HCT116 (cell line): ENCODE data around the gene EIF4E1B. TPM values are rescaled to one million over a fixed set of nuclear protein-coding genes. Genes with fewer than 3 reads are reported as not detected.

Experiments used
- ATF3 ChIP-seq: IDR thresholded peaks from 2 replicates; pipeline ENCODE4 v1.6.1; 2012
- CEBPB ChIP-seq: IDR thresholded peaks from 2 replicates; pipeline ENCODE4 v1.6.1; 2012; ENCODE audit warnings: low read depth
- EGR1 ChIP-seq: IDR thresholded peaks from 2 replicates; pipeline ENCODE4 v1.6.1; 2012; ENCODE audit warnings: low read depth
- ELF1 ChIP-seq: IDR thresholded peaks from 2 replicates; pipeline ENCODE4 v1.6.1; 2012; ENCODE audit warnings: low read depth, borderline replicate concordance
- EZH2 ChIP-seq: fragments of 200-600 bp; sonication (generic); IDR thresholded peaks from 2 replicates; pipeline ENCODE4 v1.6.1; 2017; ENCODE audit warnings: antibody characterized with exemption, mixed run types
- EZH2phosphoT487 ChIP-seq: fragments of 200-600 bp; IDR thresholded peaks from 2 replicates; pipeline ENCODE4 v1.6.1; 2018; ENCODE audit warnings: antibody characterized with exemption, borderline replicate concordance
- FOSL1 ChIP-seq: IDR thresholded peaks from 2 replicates; pipeline ENCODE4 v1.6.1; 2012; ENCODE audit warnings: low read depth
- MAX ChIP-seq: IDR thresholded peaks from 2 replicates; pipeline ENCODE4 v1.6.1; 2012
- POLR2A ChIP-seq: IDR thresholded peaks from 2 replicates; pipeline ENCODE4 v1.7.0; 2011; ENCODE audit warnings: borderline replicate concordance; ENCODE audit not compliant: insufficient read depth, insufficient read length; ENCODE audit errors: extremely low read depth
- POLR2AphosphoS5 ChIP-seq: IDR thresholded peaks from 2 replicates; pipeline ENCODE4 v1.6.1; 2011; ENCODE audit warnings: mild to moderate bottlenecking, low read depth, low read length, moderate library complexity
- RAD21 ChIP-seq: IDR thresholded peaks from 2 replicates; pipeline ENCODE4 v1.6.1; 2012; ENCODE audit warnings: low read depth, mild to moderate bottlenecking
- REST ChIP-seq: IDR thresholded peaks from 2 replicates; pipeline ENCODE4 v1.6.1; 2012; ENCODE audit warnings: low read depth
- SIN3A ChIP-seq: IDR thresholded peaks from 2 replicates; pipeline ENCODE4 v1.6.1; 2012; ENCODE audit warnings: low read depth
- SP1 ChIP-seq: IDR thresholded peaks from 2 replicates; pipeline ENCODE4 v1.6.1; 2012; ENCODE audit warnings: low read depth
- TCF7L2 ChIP-seq: IDR thresholded peaks from 2 replicates; pipeline ENCODE4 v1.7.0; 2011; ENCODE audit warnings: borderline replicate concordance, inconsistent platforms; ENCODE audit not compliant: insufficient read depth, insufficient read length; ENCODE audit errors: extremely low read depth
- ZFX ChIP-seq: fragments of 450-650 bp; IDR thresholded peaks from 2 replicates; pipeline ENCODE4 v1.6.1; 2017
- ZNF274 ChIP-seq: fragments of 200-500 bp; sonication (Bioruptor generic); IDR thresholded peaks from 2 replicates; pipeline ENCODE4 v1.6.1; 2014; ENCODE audit warnings: mild to moderate bottlenecking, low read depth, low read length, inconsistent platforms
- total RNA-seq: library from RNA; stranded (reverse); gene quantifications from one replicate; pipeline ENCODE4 v1.2.1, GENCODE V29; 2021; ENCODE audit not compliant: unreplicated experiment

The EIF4E1B gene
- total RNA-seq, 1 experiment from 2014 or later, result 0.07 TPM

- TF ChIP-seq REST (no peak), ATF3 (no peak), POLR2AphosphoS5 (peak; percentile 98), RAD21 (no peak), ZFX (peak; percentile 86), EGR1 (no peak), ELF1 (no peak), EZH2 (no peak), TCF7L2 (peak; percentile 63), FOSL1 (no peak), MAX (no peak), POLR2A (peak; percentile 95), EZH2phosphoT487 (no peak), SP1 (no peak), ZNF274 (no peak), SIN3A (no peak), CEBPB (no peak)
Observed at GRCh38 chr5:176647030-176647842, 16.8 kb downstream of the EIF4E1B start, which contains the start of gene TSPAN17 (continued).
